GM19351 (cell line): ENCODE measurements around the gene CDK1.
"Not testable (repeated sequence)": the region's sequence is repeated elsewhere in the genome, so short reads cannot be mapped to it uniquely, and the experiment has no call there.

Experiments
- ATAC-seq: cut with Tn5 transposase; IDR thresholded peaks from one replicate; pipeline ENCODE4 v1.9.1; 2021; ENCODE audit warnings: mild to moderate bottlenecking, moderate library complexity; ENCODE audit not compliant: unreplicated experiment

Gene CDK1

DNA sequence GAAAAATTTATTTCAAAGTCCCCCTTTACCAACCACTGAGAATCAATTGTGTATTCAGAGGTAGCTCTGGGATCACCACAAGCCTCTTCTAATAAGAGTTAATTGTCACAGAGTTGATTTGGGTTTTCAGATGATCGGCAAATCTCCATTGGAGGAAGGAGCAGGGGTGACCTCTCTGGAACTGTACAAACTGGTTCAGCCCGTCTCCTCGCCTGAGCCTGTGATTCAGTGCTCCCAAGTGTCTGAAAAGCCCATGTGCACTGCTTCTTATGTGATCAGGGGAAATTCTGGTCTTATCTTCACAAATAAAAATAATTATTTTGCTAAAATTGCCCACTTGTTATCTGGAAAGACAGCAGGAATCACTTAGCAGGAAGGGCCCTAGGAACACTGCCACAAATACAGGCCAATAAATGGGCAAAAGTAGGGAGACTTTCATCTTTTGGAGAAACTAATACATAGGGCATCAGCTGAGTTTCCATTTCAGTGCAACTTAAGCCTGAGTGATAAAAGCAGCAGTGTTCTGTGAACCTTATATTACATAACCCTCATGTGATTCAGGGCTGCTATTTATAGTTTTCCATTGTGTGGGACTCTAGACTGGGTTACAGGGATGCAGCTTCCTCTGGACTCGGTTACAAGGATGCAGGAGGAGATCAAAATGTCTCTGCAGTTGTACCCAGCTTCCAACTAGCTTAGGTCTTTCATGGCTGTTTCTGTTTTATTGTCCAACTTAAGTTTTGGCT, 32.3 kb downstream of the CDK1 start:
- no peak for ATAC-seq

DNA sequence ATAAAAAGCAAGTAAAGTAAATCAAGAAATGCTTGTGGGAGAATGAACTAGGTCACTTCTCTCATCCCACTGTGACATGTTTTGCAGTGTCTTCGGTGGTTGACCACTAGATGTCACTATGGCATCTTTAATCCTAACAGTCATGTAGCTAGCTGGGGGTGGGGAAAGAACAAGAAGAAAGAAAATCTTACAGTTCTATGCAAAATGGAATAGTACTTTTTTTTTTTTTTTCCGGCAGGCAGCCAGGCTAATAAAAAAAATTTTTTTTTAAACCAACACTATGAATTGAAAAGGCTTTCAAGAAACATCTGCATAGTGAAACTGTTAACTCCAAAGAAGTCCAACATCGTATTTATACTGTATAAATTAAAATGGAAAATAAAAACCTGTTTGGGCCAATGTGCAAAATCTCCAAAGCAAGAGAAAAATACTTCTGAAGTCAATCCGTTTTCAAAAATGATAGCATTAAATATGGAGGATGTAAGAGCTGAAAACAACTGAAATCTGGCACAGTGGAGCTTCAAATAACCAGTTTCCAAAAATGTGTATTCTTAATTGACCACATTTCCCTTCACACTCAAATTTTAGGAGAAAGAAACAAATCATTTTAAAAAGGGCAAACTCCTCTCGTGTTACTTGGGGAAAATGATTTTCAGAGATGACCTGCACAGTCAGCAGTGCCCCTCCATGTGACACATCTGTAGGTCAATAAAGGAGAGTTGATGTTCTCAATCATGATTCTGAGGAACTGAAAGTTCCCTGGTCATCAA, 38.5 kb downstream of the CDK1 start:
- ATAC-seq = peak; percentile 87

DNA sequence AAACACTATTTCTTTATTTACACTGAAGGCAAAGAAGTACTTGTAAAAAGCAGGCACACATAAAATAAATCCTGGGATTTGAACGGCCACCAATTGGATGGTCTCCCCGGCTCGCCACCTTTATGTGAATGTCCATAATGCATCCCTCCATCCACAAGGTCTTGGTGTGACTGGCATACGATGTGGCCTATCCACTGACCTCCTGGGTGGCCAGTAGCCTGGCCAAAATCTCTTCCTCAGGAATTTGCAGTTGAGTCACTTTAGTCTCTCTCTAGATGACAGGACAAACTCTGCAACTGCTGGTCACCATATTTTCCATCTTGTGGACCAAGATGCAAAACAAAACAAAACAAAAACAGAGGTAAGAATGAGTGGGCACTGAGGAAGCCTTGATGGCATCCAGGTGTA, 39.1 kb downstream of the CDK1 start:
- no peak for ATAC-seq

DNA sequence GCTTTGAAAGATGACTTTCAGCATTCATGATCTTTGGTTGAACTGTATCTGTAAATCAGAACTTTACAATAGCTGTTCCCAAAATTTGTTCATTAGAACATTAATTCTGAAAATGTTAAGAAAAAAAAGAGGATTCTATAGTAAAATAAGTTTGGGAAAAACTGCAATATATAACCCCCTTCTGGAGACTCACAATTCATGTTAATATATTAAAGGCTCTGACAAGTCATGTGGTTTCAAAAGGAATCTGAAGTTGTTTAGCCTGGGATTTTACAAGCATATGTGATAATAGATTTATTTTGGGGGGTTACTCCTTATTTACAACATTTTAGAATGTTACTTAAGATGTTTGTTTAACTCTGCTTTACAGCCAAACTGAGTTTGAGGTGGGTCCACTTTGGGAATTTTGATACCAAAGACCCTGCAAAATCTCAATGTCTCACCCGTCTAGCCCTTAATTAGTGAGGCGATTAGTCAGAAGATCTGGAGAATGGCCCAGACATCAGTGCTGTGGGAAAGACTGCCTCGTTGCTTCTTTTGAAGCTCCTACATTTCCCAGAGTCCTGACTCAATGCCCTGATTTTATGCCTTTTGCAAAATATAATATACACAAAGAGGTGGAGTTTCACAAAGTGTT, 40.0 kb downstream of the CDK1 start:
- ATAC-seq = no peak

DNA sequence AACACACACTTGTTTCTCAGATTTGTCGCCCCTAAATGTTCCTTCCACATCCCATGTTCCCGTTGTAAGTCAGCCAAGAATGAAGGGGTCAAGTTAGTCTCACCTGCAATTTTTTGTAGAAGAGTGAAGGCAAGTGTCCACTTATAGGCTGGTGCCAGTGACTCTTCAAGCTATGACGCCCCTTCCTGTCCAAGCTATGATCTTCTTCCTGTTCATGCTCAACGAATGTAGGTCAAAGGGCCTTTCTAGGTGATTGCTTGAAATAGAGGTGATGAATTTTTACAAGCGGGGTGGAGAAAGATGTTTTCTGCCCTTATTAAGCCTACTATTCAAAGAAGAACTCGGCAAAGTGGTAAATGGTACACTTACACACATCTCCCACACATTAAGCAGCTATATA, 41.0 kb downstream of the CDK1 start:
- no peak for ATAC-seq

DNA sequence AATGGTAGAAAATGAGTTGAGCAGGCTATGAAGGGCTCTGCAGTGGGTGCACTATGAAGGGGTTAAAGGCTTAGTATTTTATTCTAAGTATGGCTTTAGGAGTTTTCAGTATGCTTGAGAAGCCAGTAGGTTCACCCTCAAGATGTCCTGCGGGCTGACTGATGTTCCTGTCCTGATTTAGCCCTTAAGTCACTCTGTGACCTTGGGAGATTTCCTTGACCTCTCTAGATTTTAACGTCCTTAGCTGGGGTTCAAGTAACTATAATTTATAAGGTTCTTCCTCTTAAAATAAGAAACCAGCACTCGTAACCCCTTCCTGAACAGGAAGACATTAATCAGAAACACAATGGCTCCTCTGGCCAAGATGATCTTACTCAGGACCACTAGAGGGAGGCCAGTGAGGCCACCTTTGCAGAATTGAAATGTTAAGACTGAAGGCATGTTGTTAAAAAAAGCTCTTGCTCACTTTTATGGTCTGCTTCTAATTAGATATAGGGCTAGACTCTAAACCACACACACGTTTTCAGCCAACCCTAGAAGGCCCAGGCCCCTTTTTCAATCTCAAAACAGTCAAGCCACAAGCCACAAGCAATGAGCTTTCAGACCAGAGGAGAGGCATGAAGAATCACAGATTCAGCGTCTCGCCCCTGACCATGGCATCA, 41.9 kb downstream of the CDK1 start:
- peak; percentile 53 for ATAC-seq

DNA sequence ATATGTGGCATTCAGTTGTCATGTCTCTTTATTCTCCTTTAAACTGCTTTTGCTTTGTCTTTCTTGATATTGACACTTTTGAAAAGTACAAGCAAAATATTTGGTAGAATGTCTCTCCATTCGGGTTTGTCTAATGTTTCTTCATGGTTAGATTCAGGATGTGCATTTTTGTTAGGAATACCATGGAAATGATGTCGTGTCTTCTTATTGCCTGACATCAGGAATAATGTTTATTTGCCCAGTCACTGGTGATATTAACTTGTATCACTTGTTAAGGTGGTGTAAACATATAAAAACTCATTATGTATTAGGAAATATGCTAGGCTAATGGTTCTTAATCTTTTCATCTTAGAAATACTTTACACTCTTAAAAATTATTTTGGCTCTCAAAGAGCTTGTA, 43.4 kb downstream of the CDK1 start:
- ATAC-seq = no peak

DNA sequence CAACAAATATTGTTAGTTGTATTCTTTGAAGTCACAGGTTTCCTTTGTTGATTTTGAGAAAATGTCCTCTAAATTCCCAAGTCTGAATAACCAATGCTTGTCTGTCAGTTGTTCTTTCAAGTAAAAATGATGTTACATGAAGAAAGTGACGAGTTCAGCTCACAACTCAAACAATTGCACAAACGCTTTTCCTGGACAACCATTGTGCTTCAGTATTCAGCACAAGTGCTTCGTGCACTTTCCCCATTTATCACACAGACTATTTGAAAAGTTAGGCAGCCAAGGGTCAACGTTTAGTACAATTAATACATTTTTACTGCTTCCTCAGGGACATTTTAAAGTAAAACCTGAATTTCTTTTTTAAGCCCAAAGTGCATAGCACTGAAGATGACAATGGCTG, 44.5 kb downstream of the CDK1 start:
- no peak for ATAC-seq

DNA sequence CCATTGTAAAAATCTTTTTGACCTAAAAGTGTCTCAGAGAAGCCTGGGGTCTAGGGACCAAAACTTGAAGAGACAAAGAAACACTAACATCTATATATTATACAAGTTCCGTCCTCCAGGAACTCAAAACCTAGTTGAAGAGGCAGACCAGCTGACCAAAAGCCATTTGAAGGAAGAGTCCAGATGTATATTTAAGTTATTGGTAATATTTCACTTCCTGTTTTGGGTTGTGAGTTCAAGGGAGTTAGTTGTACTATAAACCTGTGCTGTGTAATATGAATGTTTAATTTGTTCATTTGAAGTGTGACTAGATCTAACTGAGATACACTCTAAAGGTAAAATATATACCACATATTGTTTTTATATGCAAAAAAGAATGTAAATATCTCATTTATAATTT, 45.0 kb downstream of the CDK1 start:
- ATAC-seq = no peak

DNA sequence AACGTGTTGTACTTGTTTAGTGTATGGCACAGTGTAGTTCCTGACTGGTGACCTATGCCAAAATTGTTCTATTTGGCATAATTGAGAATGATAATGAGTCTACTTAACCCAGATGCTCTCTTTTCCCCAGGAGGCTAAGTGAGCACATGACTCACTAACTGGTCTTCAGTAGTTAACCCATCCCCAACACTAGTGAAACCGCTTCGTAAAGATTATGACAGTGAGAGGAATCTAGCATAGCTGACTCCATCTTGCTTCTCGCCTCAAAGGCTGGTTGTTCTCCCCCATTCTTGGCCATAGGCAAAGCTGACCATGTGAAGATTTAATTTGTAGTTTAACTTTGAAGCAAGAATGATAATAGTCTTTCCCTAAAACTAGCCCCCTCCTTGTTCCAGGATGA, 47.2 kb downstream of the CDK1 start:
- ATAC-seq = no peak

DNA sequence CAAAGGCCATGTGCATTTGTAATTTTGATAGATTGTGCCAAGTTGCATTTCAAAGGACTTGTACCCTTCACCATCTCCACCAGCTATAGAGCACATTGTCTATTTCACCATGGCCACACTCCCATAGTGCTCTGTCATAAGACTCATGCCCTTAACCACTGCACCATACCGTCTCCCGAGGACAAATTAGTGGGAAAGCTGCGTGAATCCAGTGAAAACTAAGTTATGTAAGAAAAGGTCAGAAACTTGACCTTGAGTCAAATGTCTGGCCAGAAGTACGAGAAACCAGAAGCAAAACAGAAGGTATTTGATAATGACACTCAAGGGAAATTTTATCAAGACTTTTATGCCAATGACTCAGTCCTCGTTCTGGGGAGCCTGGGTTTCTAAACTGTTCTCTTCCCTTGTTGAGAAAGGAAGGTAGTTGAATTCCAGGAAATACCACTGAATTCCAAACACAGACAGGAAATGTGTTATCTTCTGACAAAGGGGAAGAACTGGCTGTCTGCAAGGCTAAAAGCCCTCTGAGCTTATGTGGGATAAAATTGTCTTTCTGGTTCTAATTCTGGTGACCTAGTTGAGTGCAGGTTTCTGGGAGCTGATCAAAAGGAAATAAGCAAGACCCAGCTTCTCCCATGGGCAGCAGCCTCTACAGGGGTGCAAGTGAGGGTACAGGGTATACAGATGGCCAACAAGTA, 49.7 kb downstream of the CDK1 start:
- no peak for ATAC-seq

DNA sequence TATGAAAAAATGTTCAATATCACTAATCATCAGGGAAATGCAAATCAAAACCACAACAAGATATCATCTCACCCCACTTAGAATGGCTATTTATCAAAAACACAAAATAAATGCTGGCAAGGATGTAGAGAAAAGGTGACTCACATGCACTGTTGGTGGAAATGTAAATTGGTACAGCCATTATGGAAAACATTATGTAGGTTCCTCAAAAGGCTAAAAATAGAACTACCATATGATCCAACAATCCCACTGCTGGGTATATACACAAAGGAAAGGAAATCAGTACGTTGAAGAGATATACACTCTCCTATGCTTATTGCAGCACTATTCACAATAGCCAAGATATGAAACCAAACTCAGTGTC, 50.2 kb downstream of the CDK1 start:
- no peak for ATAC-seq

DNA sequence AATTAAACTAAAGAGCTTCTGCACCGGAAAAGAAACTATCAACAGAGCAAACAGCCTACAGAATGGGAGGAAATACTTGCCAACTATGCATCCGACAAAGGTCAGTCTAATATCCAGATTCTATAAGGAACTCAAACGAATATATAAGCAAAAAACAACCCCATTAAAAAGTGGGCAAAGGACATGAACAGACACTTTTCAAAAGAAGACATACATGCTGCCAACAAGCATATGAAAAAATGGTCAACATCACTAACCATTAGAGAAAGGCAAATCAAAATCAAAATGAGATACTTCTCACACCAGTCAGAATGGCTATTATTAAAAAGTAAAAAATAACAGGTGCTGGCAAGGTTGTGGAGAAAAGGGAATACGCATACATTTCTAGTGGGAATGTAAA, 53.9 kb downstream of the CDK1 start:
- ATAC-seq = not testable (repeated sequence)

DNA sequence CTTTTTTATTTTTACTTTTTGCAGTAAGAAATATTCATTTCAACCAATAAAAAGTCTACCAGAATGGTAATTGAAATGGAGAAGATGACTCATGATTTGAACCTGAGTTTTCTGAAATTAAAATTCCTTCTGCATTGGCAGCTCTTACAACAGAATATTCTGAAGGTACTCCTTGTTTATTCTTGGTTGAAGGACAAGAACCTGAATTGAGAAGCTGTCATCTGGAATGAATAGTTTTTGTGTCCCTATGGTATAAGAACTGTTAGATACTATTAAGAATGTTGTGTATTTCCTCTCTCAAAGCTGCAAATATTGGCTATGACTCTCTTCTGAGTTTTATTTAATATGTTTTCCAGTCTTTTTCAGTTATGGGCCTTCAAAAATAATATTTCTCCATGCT, 56.1 kb downstream of the CDK1 start:
- ATAC-seq = no peak

DNA sequence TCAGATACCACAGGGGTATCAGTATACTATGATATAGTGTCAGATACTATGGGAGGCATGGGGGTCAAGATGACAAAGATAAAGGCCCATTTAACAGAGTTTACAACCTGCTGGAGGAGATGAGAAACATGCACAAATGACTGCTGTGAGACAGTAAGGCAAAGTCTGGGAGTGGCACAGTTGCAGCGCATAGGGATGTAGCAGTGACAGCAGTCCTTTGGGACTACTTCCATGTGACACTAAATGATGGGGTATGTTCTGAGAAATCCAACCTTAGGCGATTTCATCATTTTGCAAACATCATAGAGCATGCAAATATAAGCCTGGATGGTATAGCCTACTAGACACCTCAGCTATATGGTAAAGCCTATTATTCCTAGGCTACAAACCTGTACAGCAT, 56.8 kb downstream of the CDK1 start:
- ATAC-seq = no peak

DNA sequence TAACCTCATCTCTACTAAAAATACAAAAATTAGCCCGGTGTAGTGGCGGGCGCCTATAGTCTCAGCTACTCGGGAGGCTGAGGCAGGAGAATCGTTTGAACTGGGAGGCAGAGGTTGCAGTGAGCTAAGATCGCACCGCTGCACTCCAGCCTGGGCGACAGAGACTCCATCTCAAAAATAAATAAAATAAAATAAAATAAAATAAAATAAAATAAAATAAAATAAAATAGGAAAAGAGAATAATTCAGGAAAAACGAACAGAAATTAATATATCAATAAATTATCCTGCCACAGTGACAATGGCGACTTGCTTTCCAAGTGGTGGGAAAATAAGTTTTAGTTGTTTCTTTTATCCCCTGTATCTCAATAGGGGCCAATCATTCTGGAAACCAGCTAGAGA, 62.9 kb downstream of the CDK1 start:
- not testable (repeated sequence) for ATAC-seq

DNA sequence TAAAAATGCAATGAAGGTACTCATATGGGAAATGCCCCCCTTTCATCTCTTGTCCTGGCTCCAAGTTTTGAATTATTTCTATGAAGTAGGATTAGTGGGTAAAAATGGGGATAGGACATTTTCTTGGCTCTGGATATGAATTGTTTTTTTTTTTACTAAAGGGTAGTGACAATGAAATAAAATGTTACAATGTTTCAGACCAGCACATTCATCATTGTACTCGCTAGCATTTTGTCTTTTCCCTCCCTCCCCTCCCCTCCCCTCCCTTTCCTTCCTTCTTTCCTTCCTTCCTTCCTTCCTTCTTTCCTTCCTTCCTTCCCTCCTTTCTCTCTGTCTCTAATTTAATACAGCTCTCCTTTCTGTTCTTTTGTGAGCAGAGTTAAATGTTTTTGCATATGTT, 64.4 kb downstream of the CDK1 start:
- ATAC-seq = no peak
